HG03521 (cell line): ENCODE measurements around the gene TMEM214.

ENCODE experiments used
- ATAC-seq: cut with Tn5 transposase; IDR thresholded peaks from one replicate; pipeline ENCODE4 v1.9.1; 2021; ENCODE audit warnings: mild to moderate bottlenecking, moderate library complexity; ENCODE audit not compliant: unreplicated experiment

TMEM214 gene

DNA sequence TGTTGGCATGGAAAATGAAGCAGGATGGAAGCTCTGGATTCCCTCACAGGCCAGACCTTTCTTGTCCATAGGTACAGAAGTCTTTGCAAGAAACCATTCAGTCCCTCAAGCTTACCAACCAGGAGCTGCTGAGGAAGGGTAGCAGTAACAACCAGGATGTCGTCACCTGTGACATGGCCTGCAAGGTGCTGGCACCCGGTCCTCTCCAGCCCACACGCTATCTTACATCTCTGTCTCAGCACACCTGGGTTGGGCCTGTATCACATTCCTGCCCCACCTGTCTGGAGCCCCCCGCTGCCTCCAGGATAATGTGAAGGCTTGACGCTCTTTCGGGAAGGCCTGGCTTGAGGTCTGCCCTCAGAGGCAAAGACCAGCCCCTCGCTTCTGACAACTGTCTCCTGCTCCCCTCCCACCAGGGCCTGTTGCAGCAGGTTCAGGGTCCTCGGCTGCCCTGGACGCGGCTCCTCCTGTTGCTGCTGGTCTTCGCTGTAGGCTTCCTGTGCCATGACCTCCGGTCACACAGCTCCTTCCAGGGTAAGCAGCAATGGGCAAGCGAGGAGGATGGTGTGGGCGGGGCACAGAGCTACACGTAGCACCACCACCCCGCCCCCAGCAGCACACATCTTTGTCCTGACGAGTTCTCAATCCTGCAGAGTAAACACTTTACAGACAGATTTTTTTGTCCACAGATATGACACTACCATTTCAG lies 6.0 kb downstream of the TMEM214 start:
- ATAC-seq, result no peak

DNA sequence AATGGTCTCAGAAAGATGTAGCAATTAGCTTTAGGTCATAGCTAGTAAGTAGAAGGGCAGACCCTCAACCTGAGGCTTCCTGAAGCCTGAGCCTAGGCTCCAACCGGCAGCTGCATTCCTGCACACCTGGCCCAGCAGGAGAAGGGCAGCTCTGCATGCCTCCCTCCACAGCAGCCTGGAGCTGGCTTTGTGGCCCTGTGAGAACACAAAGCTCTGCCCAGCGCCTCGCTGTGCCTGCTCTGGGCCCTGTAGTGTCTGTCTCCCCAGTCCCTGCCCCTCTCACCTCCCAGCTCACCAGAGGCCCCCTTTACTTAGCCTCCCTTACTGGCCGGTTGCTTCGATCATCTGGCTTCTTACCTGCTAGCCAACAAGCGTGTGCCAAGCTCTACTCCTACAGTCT lies 6.7 kb downstream of the TMEM214 start:
- ATAC-seq, result no peak

DNA sequence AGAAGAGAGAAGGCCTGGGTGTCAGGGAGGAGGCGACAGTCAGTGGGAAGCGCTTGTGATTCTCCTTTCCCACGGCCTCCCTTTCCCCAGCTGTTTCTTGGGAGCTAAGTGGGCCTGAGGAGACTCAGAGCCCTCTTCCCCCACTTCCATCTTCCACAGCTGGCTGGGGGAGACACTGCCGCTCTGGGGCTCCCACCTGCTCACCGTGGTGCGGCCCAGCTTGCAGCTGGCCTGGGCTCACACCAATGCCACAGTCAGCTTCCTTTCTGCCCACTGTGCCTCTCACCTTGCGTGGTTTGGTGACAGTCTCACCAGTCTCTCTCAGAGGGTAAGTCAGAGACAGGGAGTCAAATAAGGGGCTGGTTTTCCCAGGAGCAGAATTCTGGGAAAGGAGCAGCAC lies 7.1 kb downstream of the TMEM214 start:
- no peak for ATAC-seq

DNA sequence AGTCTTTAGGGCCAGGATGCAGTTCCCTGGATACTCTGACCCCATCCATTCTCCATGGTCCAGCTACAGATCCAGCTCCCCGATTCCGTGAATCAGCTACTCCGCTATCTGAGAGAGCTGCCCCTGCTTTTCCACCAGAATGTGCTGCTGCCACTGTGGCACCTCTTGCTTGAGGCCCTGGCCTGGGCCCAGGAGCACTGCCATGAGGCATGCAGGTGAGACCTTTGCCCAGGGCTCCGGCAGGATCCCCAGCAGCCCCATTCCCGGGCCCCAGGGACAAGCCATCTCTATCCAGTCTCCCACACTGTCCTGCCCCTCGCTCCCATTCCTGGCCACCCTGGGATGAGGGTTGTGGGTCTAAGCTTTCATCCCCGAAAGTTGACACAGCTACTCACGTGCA lies 7.5 kb downstream of the TMEM214 start:
- ATAC-seq, result no peak

DNA sequence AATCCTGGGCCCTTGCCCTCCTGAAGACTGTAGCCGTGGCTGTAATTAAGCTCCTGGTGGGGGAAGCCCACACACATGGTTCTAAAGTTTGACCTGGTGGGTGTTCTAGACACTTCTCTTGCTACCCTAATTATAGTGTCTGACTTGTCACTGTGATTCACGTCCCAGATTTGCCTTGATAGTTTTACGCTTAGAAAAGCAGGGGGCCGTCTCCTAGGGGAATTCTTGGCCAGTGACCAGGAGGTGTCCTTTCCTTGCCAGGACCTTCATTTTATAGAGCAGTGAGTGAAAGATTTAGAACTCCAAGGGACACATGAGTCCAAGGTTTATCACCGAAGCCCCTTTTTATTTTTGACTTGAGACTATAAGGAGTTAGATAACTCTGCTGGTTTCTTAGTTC lies 9.0 kb downstream of the TMEM214 start:
- no peak for ATAC-seq

DNA sequence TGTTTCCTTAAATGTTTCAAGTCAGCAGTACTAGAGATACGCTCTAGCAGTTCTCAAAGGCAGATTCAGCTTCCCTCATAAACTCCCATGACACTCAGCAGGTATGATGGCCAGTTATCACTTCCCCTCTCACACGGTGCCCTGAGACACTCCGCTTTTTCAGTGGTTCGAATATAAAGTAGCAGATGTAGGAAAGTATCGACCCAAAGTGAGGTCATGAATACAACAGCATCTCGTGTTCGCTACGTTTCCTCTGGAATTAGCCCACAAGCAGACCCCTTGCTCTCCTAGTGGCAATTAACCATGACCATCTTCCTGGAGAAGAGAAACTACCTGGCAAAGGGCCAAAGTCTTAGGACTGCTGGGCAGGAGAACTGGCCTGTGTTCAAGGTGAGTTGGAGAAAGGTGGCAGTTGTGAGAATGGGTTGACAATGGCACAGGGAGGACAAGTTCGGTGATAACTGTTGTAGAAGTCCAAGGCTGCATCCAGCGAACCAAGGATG lies 9.4 kb downstream of the TMEM214 start:
- peak; percentile 50 for ATAC-seq

DNA sequence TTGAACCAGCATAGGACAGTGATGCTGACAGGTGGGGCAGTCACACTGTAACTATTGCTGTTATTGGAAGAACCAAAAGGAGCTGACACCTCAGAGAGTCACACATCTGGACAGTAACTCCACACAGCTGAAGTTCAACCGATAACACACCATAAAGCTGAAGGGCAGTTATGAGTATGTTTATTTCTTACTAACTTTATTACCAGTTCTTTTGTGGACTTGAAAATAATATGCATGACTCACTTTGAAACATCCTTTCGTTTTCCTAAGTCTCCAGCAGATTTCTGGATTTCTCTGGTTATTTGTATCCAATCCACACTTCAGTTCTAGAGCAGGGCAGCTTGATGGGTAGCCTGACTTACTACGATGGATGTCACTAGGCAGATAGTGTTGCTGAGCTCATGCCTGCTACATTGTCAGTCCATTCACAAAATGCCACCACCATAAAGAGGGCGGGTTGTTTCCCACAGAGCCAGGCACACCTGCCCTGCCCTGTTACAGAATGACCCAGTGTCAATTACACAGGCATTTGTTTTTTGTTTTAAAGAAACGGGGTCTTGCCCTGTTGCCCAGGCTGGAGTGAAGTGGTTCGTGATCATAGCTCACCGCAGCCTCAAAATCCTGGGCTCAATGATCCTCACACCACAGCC lies 10.3 kb downstream of the TMEM214 start:
- no peak for ATAC-seq

DNA sequence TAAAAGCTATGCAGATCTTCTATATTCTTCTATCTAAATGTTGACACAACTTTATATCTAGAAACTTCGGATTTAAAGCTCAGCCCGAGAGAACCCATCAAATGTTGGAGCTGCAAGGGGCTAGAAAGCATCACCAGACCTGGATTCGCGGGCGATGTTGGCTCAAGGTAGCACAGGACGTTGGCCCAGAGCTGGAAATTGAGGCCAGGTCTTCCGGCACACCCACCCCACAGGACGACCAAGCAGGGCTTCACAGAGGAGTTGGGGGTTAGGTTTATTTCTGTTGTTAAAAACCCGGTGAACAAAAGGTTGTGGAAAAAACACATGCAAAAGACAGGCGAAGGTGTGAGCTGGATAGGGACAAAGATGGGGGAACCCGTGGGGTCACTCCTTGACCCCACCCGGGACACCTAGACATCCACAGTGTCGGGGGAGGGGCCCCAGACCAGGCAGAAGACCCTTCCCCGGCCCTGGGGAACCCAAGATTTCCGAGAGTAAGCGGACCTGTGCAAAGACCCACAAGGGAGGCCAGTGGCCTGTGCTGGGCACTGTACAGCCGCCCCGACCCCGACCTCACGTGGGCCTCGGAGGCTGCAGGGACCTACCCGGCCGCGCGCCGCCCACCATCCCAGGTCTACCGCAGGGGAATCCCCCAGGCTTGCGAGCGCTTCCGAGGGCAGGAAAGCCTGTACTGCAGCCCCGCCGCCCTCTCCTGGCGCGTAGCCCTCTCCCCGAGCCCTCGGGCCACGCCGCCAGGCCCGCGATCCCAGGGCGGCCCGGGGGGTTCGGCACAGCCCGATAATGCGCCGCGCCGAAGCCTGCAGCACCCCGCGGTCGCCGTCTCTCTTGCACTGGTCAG lies 16.9 kb downstream of the TMEM214 start:
- ATAC-seq, result no peak

DNA sequence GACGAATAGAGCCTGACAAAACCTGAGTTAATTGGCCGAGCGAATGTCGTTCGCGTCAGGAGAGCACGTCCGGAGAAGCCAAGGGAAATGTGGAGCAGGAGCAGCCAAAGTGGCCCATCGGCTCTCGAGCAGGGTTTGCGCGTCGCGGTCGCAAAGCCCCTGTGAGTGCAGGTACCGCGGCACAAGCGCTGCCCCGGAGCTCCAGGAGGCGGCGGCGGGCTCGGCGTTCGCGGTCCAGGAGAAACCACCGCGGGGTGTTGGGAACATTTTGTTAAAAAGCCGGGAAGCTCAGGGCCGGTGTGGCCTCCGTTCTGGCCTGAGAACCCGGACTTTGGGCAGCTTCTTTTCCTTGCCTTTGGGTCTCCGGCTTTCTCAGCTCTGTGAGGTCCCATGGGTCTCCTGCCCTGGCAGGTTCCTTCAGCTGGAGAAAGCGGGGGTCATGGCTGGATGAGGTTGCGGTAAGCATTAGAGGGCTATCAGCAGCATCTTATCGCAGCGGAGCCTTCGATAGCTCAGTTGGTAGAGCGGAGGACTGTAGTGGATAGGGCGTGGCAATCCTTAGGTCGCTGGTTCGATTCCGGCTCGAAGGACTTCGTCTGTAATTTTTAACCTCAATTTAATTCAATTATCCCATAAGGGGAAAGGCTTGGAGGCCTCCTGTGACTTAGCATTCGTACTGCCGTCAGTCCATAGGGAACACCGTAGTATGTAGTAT lies 17.7 kb downstream of the TMEM214 start:
- ATAC-seq, result peak; percentile 41

DNA sequence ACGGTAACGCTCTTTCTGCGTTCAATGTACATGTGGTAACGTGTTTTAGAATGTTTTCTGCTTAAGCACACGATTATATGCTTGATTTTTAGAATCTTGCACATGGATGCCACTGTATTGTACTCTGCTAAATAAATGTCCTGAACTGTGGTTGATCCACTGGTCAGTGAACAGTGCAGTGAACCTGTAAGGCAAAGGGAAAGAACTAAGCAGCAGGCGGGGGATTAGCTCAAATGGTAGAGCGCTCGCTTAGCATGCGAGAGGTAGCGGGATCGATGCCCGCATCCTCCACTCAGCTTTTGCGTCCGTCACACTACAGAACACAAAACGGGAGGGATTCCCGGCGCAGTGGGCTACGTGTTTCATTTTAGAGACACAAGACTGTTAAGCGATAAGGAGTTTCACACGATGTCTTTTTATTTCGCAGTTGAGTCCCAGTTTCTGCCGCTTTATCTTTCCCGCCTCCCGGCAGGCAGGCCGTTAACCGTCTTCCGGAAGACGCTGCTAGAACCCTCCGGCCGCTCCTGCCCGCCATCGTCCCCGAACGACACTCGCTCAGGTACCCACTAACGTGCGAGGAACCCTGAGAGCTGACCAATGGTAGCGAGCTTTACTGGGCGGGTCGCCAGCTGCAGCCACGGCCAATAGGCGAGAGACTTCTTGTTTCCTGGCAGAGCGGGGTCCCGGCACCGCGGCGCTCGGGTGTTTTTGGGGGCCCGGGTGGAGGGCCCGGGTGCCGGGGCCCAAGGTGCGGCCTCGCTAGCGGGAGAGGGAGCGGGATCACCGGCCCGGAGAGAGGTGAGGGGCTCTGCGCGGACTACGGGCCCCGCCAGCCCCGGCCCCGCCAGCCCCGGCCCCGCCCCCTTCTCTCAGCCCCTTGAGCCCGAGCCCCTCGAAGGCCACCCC lies 18.5 kb downstream of the TMEM214 start, which contains the start of gene AGBL5:
Gene AGBL5 (plus strand): TSS at position 673 of the 906 bp plus-strand sequence. CDS start 1,291 bp downstream, outside the sequence.
- peak; percentile 68 for ATAC-seq

DNA sequence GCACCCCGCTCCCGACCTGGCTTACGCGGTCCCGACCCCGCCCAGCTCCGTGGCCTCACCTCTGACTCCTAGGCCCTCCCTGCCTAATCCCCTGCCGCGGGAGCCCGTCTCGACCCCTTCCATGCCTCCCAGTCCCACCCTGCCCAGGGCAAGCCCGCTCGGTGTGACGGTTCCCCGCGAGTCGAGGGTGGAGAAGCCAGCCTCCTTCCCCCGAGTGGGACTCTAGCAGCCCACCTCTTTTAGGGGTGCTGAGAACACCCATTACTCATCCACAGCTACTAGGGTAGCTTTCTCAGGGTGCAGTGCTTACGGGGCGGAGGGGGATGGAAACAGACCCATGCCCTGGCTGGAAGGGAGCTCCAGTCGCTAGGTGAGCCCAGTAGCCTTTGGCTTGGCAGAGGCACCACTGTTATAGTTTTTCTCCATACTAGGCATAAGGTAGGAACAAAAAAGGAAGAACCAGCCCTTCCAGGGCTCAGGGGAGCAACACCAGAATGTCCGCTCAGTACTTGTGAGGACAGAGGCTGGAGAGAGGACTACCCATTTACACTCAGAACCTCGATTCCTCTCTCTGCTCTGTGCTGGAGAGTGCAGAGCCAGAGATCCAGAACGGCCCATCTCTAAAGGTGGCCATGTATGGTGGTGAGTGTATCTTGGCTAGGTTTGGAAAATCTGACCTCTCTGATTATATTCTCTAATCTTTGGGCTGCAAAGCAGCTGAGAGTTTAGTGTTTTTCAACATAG lies 19.3 kb downstream of the TMEM214 start:
- no peak for ATAC-seq

DNA sequence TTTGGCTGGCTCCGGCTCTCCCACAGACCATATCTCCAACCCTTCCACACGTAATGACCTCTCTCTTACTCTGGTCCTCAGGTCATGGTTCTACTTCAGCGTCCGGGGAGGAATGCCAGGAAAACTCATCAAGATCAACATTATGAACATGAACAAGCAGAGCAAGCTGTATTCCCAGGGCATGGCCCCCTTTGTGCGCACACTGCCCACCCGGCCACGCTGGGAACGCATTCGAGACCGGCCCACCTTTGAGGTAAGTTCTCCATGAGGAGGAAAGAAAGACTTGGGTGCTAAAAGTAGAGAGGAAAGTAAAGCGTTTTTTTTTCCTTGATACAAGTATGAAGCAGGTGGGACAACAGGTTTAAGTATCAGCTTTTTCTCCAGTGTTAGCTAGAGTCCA lies 20.6 kb downstream of the TMEM214 start:
- no peak for ATAC-seq

DNA sequence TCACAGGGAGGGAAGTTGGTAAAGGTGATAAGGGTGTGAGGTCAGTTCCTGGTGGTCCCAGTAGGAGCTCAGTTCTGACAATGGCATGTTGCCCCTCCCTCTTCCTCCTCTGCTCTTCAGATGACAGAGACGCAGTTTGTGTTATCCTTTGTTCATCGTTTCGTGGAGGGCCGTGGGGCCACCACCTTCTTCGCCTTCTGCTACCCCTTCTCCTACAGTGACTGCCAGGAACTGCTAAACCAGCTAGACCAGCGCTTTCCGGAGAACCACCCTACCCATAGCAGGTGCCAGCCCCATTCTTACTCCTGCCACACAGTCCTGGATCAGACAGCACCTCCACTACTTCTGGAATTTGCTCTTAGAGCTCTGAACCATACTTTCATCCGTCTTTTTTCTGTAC lies 21.0 kb downstream of the TMEM214 start:
- no peak for ATAC-seq

DNA sequence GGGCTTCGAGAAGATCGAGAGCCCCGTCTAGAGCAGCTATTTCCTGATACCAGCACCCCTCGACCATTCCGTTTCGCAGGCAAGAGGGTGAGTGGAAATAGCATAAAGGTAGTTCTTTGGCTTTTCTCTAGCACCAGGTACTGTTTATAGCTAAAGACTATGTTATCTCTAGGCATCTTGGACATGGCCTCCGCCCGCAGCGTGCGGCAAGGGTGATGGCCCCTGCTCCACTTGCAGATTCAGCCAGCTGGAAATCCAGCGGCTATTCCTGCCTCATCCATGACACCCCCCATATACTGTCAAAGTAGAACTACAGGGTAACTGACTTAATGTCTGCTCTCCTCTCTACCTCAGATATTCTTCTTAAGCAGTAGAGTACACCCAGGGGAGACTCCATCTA lies 22.0 kb downstream of the TMEM214 start:
- no peak for ATAC-seq

DNA sequence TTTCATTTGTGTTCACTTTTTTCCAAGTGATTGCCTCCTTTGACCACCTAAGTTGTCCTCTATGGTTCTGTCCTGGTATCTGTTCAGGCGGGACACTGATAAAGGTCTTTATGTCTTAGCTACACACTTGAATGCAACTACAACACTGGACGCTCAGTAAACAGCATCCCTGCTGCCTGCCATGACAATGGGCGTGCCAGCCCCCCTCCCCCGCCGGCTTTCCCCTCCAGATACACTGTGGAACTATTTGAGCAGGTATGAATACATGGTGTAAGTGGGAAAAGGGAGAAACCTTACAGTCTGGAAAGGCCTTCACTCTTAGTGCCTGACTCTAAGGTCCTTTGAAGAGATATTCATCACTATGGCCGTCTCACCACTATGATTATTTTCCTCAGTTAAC lies 24.4 kb downstream of the TMEM214 start:
- no peak for ATAC-seq

DNA sequence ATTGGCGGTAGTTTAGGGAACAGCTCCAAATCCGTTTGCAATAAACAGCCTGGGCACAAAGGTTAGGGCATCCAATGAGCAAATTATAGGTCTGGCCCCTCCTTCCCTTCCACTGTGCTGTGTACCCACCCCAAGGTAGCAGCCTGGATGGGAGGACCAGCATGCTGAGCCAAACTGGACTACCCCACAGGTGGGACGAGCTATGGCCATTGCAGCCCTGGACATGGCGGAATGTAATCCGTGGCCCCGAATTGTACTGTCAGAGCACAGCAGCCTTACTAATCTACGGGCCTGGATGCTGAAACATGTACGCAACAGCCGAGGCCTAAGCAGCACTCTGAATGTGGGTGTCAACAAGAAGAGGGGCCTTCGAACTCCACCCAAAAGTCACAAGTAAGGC lies 25.4 kb downstream of the TMEM214 start:
- ATAC-seq, result no peak

DNA sequence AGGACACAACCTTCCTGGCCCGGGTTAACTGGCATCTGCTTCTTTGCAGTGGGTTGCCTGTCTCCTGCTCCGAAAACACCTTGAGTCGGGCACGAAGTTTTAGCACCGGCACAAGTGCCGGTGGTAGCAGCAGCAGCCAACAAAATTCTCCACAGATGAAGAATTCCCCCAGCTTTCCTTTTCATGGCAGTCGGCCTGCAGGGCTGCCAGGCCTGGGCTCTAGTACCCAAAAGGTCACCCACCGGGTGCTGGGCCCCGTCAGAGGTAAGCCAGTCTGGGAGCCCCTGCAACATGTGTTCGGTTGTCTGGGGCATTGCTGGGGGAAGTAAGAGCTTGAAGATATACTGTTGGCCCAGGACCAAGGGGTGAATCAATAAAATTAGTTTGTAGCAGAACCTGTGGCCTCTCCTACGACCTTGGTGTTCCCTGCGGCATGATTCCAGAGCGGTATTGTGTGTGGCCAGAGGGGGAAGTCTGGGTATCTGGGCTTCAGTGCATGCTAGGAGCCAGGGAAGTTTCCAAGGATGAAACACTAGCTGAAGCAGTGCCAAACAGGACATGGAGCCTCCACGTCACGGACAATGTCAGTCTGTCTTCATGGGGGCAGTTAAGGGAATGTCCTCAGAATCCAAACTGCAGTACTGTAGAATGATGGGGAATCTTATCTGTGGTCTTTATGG lies 26.5 kb downstream of the TMEM214 start:
- no peak for ATAC-seq

DNA sequence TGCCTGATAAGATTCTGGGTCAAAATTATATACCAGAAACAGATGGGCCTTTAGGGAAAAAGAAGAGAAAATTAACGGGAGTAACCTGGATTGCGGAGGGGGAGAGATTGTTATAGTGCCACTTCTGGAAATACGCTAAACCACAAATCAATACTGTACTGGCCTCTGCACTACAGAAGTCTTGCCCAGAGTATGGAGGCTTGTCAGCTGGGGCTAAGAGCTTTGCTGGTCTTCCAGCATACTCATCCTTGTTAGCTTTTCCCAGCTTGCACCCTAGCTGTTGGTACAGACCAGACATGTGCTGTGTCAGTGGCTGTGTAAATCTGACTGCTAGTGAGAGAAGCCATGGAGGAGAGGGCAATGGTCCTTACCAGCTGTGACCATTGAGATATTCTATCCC lies 27.6 kb downstream of the TMEM214 start:
- no peak for ATAC-seq

DNA sequence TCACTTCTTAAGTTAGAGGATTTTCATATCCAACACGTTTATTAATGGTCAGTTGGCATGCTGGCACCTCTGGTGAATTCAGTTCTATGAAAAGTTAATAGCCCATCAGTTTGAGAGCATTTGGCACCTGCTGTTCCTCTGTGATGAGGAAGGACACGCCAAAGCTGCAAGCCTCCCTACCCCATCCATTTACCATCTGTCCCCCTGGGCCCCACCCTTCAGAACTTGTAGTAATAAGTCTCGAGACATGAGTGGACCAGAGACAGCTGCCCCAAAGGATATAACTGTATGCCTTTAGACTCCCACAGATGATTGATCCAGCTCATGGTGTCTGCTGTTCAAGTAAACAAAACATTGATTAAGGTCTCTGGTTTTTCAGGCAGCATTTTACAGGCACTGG lies 32.4 kb downstream of the TMEM214 start:
- ATAC-seq, result no peak
